ENCODE measurements around the gene GHRL.
"Not testable (repeated sequence)": the region's sequence is repeated elsewhere in the genome, so short reads cannot be mapped to it uniquely, and the experiment has no call there.

GHRL gene

GRCh38 chr3:10322352-10322710, 29.6 kb upstream of the GHRL start:
- no peak for DNase-seq

GRCh38 chr3:10321630-10322351, 29.0 kb upstream of the GHRL start:
- no peak for DNase-seq

GRCh38 chr3:10320320-10320677, 27.6 kb upstream of the GHRL start:
- no peak for DNase-seq

- no peak for DNase-seq
Observed at GRCh38 chr3:10319804-10320203, 27.1 kb upstream of the GHRL start.

- DNase-seq: no peak
Observed at GRCh38 chr3:10319251-10319650, 26.5 kb upstream of the GHRL start.

- no peak for DNase-seq
Observed at GRCh38 chr3:10317961-10318350, 25.2 kb upstream of the GHRL start.

GRCh38 chr3:10317311-10317960, 24.7 kb upstream of the GHRL start:
- no peak for DNase-seq

GRCh38 chr3:10315771-10316344, 23.1 kb upstream of the GHRL start:
- no peak for DNase-seq

- DNase-seq: no peak
Observed at GRCh38 chr3:10315101-10315500, 22.4 kb upstream of the GHRL start.

GRCh38 chr3:10312861-10313260, 20.1 kb upstream of the GHRL start:
- no peak for DNase-seq

GRCh38 chr3:10312391-10312790, 19.6 kb upstream of the GHRL start:
- DNase-seq: no peak

GRCh38 chr3:10311710-10312109, 19.0 kb upstream of the GHRL start:
- DNase-seq: no peak

GRCh38 chr3:10310578-10310977, 17.8 kb upstream of the GHRL start:
- no peak for DNase-seq

GRCh38 chr3:10309736-10310135, 17.0 kb upstream of the GHRL start:
- no peak for DNase-seq

- no peak for DNase-seq
Observed at GRCh38 chr3:10308678-10309077, 15.9 kb upstream of the GHRL start.

GRCh38 chr3:10306156-10306555, 13.4 kb upstream of the GHRL start:
- peak; percentile 7 for DNase-seq

GRCh38 chr3:10305331-10305902, 12.7 kb upstream of the GHRL start:
- peak; percentile 82 for DNase-seq

- DNase-seq: no peak
Observed at GRCh38 chr3:10304905-10305304, 12.2 kb upstream of the GHRL start.

GRCh38 chr3:10303785-10304184, 11.0 kb upstream of the GHRL start:
- DNase-seq: no peak

GRCh38 chr3:10303105-10303504, 10.4 kb upstream of the GHRL start:
- no peak for DNase-seq

- no peak for DNase-seq
Observed at GRCh38 chr3:10300087-10300486, 7.3 kb upstream of the GHRL start.

- DNase-seq: no peak
Observed at GRCh38 chr3:10299679-10300078, 6.9 kb upstream of the GHRL start.

- DNase-seq: peak; percentile 6
Observed at GRCh38 chr3:10299175-10299574, 6.4 kb upstream of the GHRL start.

- not testable (repeated sequence) for DNase-seq
Observed at GRCh38 chr3:10298064-10298463, 5.3 kb upstream of the GHRL start.

Data from NCI-H2171 treated with DMSO at 0.1 percent for 48 hours (cell line).